NCI-H1436 (cell line): ENCODE measurements around the gene CDHR3.
A peak's percentile ranks its signal among the peaks of the same experiment; 100 is the strongest.
"Not testable (repeated sequence)": the region's sequence is repeated elsewhere in the genome, so short reads cannot be mapped to it uniquely, and the experiment has no call there.

Experiments used
- DNase-seq: peaks from one replicate; lab custom pipeline; 2025; lab: John Stamatoyannopoulos, UW

The CDHR3 gene

GRCh38 chr7:105963038-105963667, at the start of gene CDHR3:
Gene CDHR3, plus strand, starts transcription at chr7:105963264. Its CDS starts 55 bp downstream, at chr7:105963319.
- no peak for DNase-seq

GRCh38 chr7:105913947-105914346, 49.1 kb upstream of the CDHR3 start:
- DNase-seq: no peak

GRCh38 chr7:105916603-105917002, 46.5 kb upstream of the CDHR3 start:
- no peak for DNase-seq

GRCh38 chr7:105917659-105918058, 45.4 kb upstream of the CDHR3 start:
- no peak for DNase-seq

- no peak for DNase-seq
Observed at GRCh38 chr7:105920766-105921165, 42.3 kb upstream of the CDHR3 start.

GRCh38 chr7:105924945-105925344, 38.1 kb upstream of the CDHR3 start:
- DNase-seq: no peak

GRCh38 chr7:105926131-105926530, 36.9 kb upstream of the CDHR3 start:
- no peak for DNase-seq

GRCh38 chr7:105931179-105931578, 31.9 kb upstream of the CDHR3 start:
- no peak for DNase-seq

- no peak for DNase-seq
Observed at GRCh38 chr7:105932835-105933477, 30.1 kb upstream of the CDHR3 start.

- DNase-seq: peak; percentile 2
Observed at GRCh38 chr7:105934572-105935185, 28.4 kb upstream of the CDHR3 start.

GRCh38 chr7:105935250-105935649, 27.8 kb upstream of the CDHR3 start:
- DNase-seq: peak; percentile 24

- DNase-seq: no peak
Observed at GRCh38 chr7:105937411-105937810, 25.7 kb upstream of the CDHR3 start.

- no peak for DNase-seq
Observed at GRCh38 chr7:105940109-105940508, 23.0 kb upstream of the CDHR3 start.

GRCh38 chr7:105941596-105941995, 21.5 kb upstream of the CDHR3 start:
- DNase-seq: no peak

GRCh38 chr7:105943486-105943885, 19.6 kb upstream of the CDHR3 start:
- no peak for DNase-seq

GRCh38 chr7:105945848-105946247, 17.2 kb upstream of the CDHR3 start:
- no peak for DNase-seq

- no peak for DNase-seq
Observed at GRCh38 chr7:105951597-105951996, 11.5 kb upstream of the CDHR3 start.

GRCh38 chr7:105952917-105953595, 10.0 kb upstream of the CDHR3 start:
- no peak for DNase-seq

GRCh38 chr7:105954711-105955110, 8.4 kb upstream of the CDHR3 start:
- no peak for DNase-seq

- not testable (repeated sequence) for DNase-seq
Observed at GRCh38 chr7:105955651-105956466, 7.2 kb upstream of the CDHR3 start.

- no peak for DNase-seq
Observed at GRCh38 chr7:105958012-105958411, 5.1 kb upstream of the CDHR3 start.

GRCh38 chr7:105962353-105962752, 711 bp upstream of the CDHR3 start:
- no peak for DNase-seq
